HFF-Myc (cell line): ENCODE results near the gene SLC51B.

ENCODE experiments used
- DNase-seq: peaks from one replicate; pipeline ENCODE4 v3.0.0-alpha.2; 2011; ENCODE audit warnings: low read depth; ENCODE audit errors: extremely low read depth
- H3K4me3 ChIP-seq: replicated peaks from 2 replicates; pipeline ENCODE4 v1.5.1; 2011; ENCODE audit warnings: low read depth, mild to moderate bottlenecking, control low read depth, low read length
- TF ChIP-seq, protein P1 (sequence below): IDR thresholded peaks from 2 replicates; pipeline ENCODE4 v1.5.1; 2012; ENCODE audit warnings: mild to moderate bottlenecking, low read depth, low read length, control low read depth; ENCODE audit errors: missing control alignments

Gene SLC51B

DNA sequence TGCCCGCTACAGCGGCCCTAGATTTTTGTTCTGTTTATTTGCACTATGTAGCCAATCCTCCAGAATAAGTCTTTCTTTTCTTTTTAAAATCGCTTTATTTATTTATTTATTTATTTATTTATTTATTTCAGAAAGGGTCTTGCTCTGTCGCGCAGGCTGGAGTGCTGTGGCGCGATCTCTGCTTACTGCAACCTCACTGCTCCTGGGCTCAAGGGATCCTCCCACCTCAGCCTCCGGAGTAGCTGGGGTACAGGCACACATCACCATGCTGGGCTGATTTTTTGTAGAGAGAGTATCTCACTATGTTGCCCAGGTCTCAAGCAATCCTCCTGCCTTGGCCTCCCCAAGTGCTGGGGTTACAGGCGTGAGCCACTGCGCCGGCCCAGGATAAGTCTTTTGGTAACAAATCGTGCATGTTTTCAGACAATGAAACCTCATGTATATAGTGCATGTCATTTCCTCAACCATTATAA is 15.4 kb upstream of the SLC51B start:
- TF ChIP-seq, protein P1, sequence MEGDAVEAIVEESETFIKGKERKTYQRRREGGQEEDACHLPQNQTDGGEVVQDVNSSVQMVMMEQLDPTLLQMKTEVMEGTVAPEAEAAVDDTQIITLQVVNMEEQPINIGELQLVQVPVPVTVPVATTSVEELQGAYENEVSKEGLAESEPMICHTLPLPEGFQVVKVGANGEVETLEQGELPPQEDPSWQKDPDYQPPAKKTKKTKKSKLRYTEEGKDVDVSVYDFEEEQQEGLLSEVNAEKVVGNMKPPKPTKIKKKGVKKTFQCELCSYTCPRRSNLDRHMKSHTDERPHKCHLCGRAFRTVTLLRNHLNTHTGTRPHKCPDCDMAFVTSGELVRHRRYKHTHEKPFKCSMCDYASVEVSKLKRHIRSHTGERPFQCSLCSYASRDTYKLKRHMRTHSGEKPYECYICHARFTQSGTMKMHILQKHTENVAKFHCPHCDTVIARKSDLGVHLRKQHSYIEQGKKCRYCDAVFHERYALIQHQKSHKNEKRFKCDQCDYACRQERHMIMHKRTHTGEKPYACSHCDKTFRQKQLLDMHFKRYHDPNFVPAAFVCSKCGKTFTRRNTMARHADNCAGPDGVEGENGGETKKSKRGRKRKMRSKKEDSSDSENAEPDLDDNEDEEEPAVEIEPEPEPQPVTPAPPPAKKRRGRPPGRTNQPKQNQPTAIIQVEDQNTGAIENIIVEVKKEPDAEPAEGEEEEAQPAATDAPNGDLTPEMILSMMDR, result no peak
- H3K4me3 ChIP-seq, result peak overlapping the region; percentile 93
- DNase-seq, result no peak

DNA sequence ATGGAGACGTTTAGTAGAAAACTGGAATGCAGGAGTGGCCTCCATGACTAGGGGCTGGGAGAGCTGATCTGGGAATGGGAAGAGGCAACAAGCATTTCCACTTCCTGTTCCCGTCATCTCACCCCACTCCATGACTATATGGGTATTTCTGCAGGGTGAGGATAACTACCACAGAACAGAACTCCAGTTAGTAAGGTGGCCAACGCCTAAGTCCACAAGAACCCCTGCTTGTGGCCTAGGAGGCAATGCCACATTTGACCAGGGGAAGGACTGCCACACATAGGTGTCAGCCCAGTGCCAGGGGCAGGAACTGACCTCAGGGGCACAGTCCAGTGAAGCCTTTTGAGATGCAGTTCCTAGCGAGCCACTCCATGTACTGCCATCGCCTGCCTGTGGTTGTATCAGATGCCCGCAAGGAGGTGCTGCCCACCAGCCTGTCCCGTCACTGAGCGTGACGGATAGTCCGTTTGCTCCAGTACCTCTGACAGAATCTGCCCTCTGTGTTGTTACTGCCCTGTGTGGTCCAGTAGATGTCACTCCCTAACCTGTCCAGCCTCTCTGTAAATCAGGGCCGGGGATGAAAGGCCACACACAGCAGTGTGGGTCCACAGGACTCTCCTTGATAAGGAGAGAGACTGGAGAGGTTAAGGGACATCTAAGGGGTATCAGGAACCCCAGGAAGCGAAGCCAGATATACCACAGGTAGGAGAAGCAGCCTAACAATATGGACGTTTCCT is 12.2 kb upstream of the SLC51B start:
- DNase-seq, result no peak
- no peak overlapping the region for H3K4me3 ChIP-seq
- TF ChIP-seq, protein P1, result peak; percentile 55

DNA sequence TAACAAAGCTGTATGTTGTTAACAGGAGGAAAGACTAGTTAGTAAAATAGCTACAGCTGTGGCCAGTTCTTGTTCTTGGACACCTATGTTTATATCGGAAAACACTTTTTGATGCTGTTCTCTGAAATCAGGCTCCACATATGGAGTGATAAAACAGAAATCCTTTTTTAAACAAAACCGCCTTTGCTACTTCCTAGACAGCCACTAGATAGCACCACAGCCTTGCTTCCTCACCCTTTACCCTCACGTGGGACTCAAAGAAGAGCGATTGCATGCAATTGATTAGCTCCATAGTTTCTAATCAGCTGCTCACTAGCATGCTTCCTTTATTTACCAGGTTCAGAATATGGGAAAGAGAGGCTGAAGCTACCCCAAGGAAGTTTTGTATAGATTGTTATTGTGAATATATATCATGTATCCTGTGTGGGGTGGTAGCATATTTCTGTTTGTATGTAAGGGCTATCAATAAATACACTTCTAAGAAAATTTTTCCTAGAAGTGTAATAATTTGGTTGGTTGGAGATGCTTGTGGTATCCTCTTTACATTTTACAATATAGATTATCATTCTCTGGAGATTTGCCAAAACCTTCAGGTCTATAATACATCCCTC is 11.4 kb upstream of the SLC51B start:
- TF ChIP-seq, protein P1, result peak; percentile 69
- DNase-seq, result peak; percentile 39
- H3K4me3 ChIP-seq, result no peak overlapping the region

DNA sequence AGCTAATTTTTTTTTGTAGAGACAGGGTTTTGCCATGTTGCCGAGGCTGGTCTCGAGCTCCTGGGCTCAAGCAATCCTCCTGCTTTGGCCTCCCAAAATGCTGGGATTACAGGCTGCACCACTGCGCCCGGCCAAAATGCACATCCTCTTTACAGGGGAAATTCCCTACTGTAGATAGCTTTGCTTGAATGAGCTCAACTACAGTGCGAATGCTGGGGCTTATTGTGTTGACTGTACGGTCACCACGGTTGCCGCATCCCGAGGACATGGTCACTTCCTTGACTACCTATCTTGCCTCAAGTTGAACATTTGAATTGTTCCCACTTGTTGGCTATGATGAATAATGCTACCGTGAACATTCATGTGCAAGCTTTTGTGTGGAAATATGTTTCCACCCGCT is 10.5 kb upstream of the SLC51B start:
- DNase-seq, result no peak
- TF ChIP-seq, protein P1, result no peak
- H3K4me3 ChIP-seq, result no peak overlapping the region

DNA sequence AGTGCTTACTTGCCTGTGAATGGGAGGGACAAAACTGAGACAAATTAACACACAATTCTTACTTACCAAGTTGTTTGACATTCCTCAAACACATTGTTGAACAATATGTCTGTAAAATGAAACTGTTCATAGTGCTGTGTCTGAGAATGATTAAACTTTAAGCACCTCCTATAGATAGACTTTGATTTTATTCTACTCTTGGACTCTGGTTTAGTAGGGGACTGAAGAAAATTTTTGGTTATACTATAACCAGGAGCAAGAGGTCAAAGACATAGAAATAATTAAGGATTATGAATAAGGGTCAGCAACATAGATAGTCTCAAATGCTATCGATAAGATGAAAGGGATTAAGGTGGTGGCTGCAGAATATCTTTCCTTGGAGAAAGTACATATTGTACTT is 7.9 kb upstream of the SLC51B start:
- no peak for DNase-seq
- TF ChIP-seq, protein P1, result no peak
- no peak overlapping the region for H3K4me3 ChIP-seq

DNA sequence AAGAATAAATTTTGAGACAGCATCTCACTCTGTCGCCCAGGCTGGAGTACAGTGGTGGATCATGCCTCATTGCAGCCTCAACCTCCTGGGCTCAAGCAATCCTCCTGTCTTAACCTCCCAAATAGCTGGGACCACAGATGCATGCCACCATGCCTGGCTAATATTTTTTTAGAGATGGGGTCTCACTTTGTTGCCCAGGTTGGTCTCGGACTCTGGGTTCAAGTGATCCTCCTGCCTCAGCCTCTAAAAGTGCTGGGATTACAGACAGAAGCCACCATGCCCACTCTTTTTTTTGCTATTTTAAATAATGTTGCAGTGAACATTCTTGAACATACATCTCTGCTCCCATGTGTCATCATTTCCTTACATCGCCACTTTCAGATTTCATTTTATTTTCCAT is 6.8 kb upstream of the SLC51B start:
- H3K4me3 ChIP-seq, result no peak overlapping the region
- no peak for DNase-seq
- TF ChIP-seq, protein P1, result no peak

DNA sequence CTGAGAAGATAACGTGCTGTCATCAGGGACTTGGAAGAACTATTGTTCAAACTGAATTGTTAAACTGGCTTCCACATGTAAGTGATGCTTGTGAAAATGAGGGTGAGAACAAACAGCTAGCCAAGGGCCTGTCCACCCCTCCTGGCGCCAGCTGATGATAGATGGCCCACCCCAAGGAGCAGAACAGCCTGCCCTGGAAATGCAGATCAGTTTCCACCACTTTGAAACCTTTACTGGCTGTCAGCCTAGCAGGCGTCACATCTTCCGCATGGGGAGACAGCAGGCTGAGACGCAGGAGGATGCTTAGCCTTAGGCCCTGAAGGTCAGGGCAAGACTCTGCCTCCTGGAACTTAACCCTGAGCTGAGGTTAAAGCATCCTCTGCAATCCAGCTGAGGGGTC is 6.4 kb upstream of the SLC51B start:
- no peak for DNase-seq
- H3K4me3 ChIP-seq, result no peak overlapping the region
- TF ChIP-seq, protein P1, result no peak
